ENCODE data around the gene PIGW.

- TF ChIP-seq CTCF (IDR thresholded peaks at IDR 0.05; ENCODE audit: poor library complexity, severe bottlenecking) (no peak), EP300 (conservative IDR thresholded peaks at IDR 0.05; ENCODE audit: poor library complexity, severe bottlenecking) (no peak)
Observed at GRCh38 chr17:36506831-36507230, 28.0 kb upstream of the PIGW start.
